A549 (cell line): Measurements from ENCODE around the gene CXCR4.

ENCODE experiments used
- CEBPB ChIP-seq, 2 experiments: fragments of >200 bp in 1 of 2; sonication (Bioruptor Twin) in 1 of 2; formaldehyde crosslinking in 1 of 2; IDR thresholded peaks; 2 replicates each; pipeline ENCODE4 v1.6.1; 2012 to 2016
- CHD2 ChIP-seq: fragments of 150-350 bp; IDR thresholded peaks from 2 replicates; pipeline ENCODE4 v1.6.1; 2014; ENCODE audit warnings: low read length; ENCODE audit not compliant: partially characterized antibody
- CTCF ChIP-seq: fragments of >200 bp; sonication (Bioruptor Twin); formaldehyde crosslinking; IDR thresholded peaks from 3 replicates; pipeline ENCODE4 v1.5.1; 2016
- MYC ChIP-seq: IDR thresholded peaks from 2 replicates; pipeline ENCODE4 v1.6.1; 2012; ENCODE audit warnings: mild to moderate bottlenecking, inconsistent platforms, low read length, improper control_type of control experiment, borderline replicate concordance
- POLR2A ChIP-seq: IDR thresholded peaks from 2 replicates; pipeline ENCODE4 v1.6.1; 2012; ENCODE audit warnings: mild to moderate bottlenecking, low read length
- RARB ChIP-seq: fragments of 250-450 bp; sonication (Bioruptor Pico); IDR thresholded peaks from 2 replicates; pipeline ENCODE4 v1.8.0; 2021; ENCODE audit warnings: mild to moderate bottlenecking, moderate library complexity
- ZSCAN20 ChIP-seq: fragments of 250-450 bp; sonication (Bioruptor Pico); IDR thresholded peaks from 2 replicates; pipeline ENCODE4 v1.8.0; 2022; ENCODE audit warnings: mild to moderate bottlenecking, moderate library complexity

DNA sequence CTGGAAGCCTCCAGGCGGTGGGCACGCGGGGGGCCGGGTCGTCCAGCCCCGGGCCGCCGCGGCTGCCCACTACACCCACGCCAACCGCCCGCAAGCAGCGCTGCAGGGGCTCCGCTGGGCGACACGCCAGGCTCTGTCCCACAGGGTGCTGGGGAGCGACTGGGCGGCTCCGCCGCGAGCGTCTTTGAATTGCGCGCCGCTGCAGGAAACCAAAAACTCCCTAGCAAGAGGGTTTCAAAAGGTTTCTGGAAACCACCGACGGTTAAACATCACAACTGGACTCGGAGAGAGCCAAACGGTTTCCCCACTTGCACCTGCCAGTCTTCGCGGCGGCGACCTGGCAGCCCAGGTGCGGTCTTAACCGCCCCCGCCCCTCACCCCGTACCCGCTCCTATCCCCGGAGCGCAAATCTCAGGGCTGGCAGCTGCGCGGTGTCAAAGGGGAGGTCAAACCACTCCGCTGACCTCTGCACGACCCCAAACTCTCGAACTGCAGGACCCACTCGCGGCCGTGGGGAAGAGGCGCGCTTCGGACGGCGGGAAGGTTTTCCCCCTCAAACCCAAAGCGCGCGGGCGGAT, 1.0 kb downstream of the CXCR4 start:
- TF ChIP-seq RARB (CRISPR knock-in tag), result no peak
- TF ChIP-seq CTCF, result no peak
- TF ChIP-seq POLR2A, result no peak
- TF ChIP-seq ZSCAN20 (CRISPR knock-in tag), result no peak
- no peak for TF ChIP-seq MYC
- TF ChIP-seq CHD2, result no peak
- TF ChIP-seq CEBPB (IDR thresholded peaks at IDR 0.05), result no peak
